Liver (tissue), 9 donors: ENCODE data around the gene MS4A5. TPM values are rescaled to one million over a fixed set of nuclear protein-coding genes. Genes with fewer than 3 reads are reported as not detected.

Experiments
- DNase-seq: peaks from one replicate; pipeline ENCODE4 v3.0.0-alpha.2; 2017; ENCODE audit warnings: low spot score
- H3K27ac ChIP-seq, 2 donors: one replicate each; pipeline ENCODE4 v1.7.0; 2013; ENCODE audit warnings: inconsistent platforms in 2 of 2, low read length in 2 of 2, control low read depth in 1 of 2, low read depth in 1 of 2, mild to moderate bottlenecking in 1 of 2
- H3K27me3 ChIP-seq, 4 donors: one replicate each; pipeline versions ENCODE4 v1.6.1 to v1.7.0; 2013; ENCODE audit warnings: low read length in 3 of 4, inconsistent platforms in 1 of 4, mild to moderate bottlenecking in 1 of 4, moderate library complexity in 1 of 4; ENCODE audit not compliant: control insufficient read depth in 4 of 4, insufficient read depth in 4 of 4
- H3K36me3 ChIP-seq, 4 donors: one replicate each; pipeline versions ENCODE4 v1.6.1 to v1.7.0; 2013; ENCODE audit warnings: low read length in 3 of 4, mild to moderate bottlenecking in 3 of 4, low read depth in 1 of 4, moderate library complexity in 1 of 4; ENCODE audit not compliant: control insufficient read depth in 4 of 4, insufficient read depth in 3 of 4
- H3K4me1 ChIP-seq, 4 donors: one replicate each; pipeline versions ENCODE4 v1.6.1 to v1.7.0; 2013; ENCODE audit warnings: low read length in 3 of 4, mild to moderate bottlenecking in 3 of 4, moderate library complexity in 1 of 4; ENCODE audit not compliant: control insufficient read depth in 4 of 4, insufficient read depth in 4 of 4
- H3K4me3 ChIP-seq, 3 donors: one replicate each; pipeline versions ENCODE4 v1.6.1 to v1.7.0; 2013; ENCODE audit warnings: low read length in 3 of 3, control low read depth in 1 of 3, low read depth in 1 of 3, mild to moderate bottlenecking in 1 of 3
- H3K9ac ChIP-seq, 2 donors: one replicate each; pipeline ENCODE4 v1.7.0; 2013; ENCODE audit warnings: low read length in 2 of 2, mild to moderate bottlenecking in 2 of 2, moderate library complexity in 2 of 2, control low read depth in 1 of 2, low read depth in 1 of 2
- H3K9me3 ChIP-seq, 4 donors: one replicate each; pipeline versions ENCODE4 v1.6.1 to v1.7.0; 2013; ENCODE audit warnings: low read length in 3 of 4; ENCODE audit not compliant: control insufficient read depth in 4 of 4
- EGR1 ChIP-seq, 2 donors: IDR thresholded peaks; 2 replicates each; pipeline ENCODE4 v1.6.1; 2016 to 2018; ENCODE audit warnings: antibody characterized with exemption in 2 of 2, low read depth in 2 of 2
- FOXA2 ChIP-seq: IDR thresholded peaks from 2 replicates; pipeline ENCODE4 v1.6.1; 2016; ENCODE audit warnings: antibody characterized with exemption
- GABPA ChIP-seq, 2 donors: IDR thresholded peaks in 1 of 2; conservative IDR thresholded peaks in 1 of 2; 2 replicates each; pipeline ENCODE4 v1.6.1; 2016; ENCODE audit warnings: antibody characterized with exemption in 2 of 2, mild to moderate bottlenecking in 1 of 2, moderate library complexity in 1 of 2
- HNF4G ChIP-seq: IDR thresholded peaks from 2 replicates; pipeline ENCODE4 v1.6.1; 2016; ENCODE audit warnings: antibody characterized with exemption
- JUND ChIP-seq, 2 donors: IDR thresholded peaks; 2 replicates each; pipeline ENCODE4 v1.6.1; 2016; ENCODE audit warnings: antibody characterized with exemption in 2 of 2
- RAD21 ChIP-seq, 2 donors: IDR thresholded peaks; 2 replicates each; pipeline ENCODE4 v1.6.1; 2016; ENCODE audit warnings: antibody characterized with exemption in 2 of 2, mild to moderate bottlenecking in 2 of 2
- RXRA ChIP-seq, 2 donors: IDR thresholded peaks; 2 replicates each; pipeline ENCODE4 v1.6.1; 2017 to 2018; ENCODE audit warnings: antibody characterized with exemption in 2 of 2, mild to moderate bottlenecking in 1 of 2
- SP1 ChIP-seq: IDR thresholded peaks from 2 replicates; pipeline ENCODE4 v1.6.1; 2018; ENCODE audit warnings: antibody characterized with exemption, mild to moderate bottlenecking
- YY1 ChIP-seq: IDR thresholded peaks from 2 replicates; pipeline ENCODE4 v1.6.1; 2016; ENCODE audit warnings: antibody characterized with exemption, mild to moderate bottlenecking
- WGBS: extraction: QIAGEN DNeasy Blood & Tissue Kit; methylation state at CpG from one replicate; pipeline ENCODE4 v1.1.7; 2013; 5-methylcytosine and 5-hydroxymethylcytosine counted together
- polyA plus RNA-seq, 2 donors: library from polyadenylated mRNA; stranded (reverse) in 1 of 2; unstranded in 1 of 2; fragments of 200-250 nt in 1 of 2; fragments of >200 nt in 1 of 2; fragmentation: Nextera tagmentation in 1 of 2; extraction: Ambion mirVana in 1 of 2; gene quantifications; one replicate each; pipeline versions ENCODE4 v1.2.1 to v1.2.3, GENCODE V29; 2013 to 2015
- total RNA-seq, 2 donors: library from RNA; depleted of rRNA; stranded (reverse); fragments of >200 nt; gene quantifications; one replicate each; pipeline ENCODE4 v1.2.3, GENCODE V29; 2014
- TF ChIP-seq, protein P1 (sequence below): fragments of 150-350 bp; IDR thresholded peaks from 2 replicates; pipeline ENCODE4 v1.5.1; 2017; ENCODE audit warnings: improper control_type of control experiment, low read depth, low read length; ENCODE audit not compliant: missing input control
- TF ChIP-seq, protein P2 (sequence below): IDR thresholded peaks from 2 replicates; pipeline ENCODE4 v1.6.1; 2016; ENCODE audit warnings: antibody characterized with exemption, mild to moderate bottlenecking
- TF ChIP-seq, protein P3 (sequence below): IDR thresholded peaks from 2 replicates; pipeline ENCODE4 v1.6.1; 2016; ENCODE audit warnings: antibody characterized with exemption
- donor health status: healthy.
- donor health status: healthy.
- donor health status: healthy.
- donor health status: healthy.
- donor health status: healthy.

The MS4A5 gene
- total and polyA plus RNA-seq, 4 donors, result not detected

DNA sequence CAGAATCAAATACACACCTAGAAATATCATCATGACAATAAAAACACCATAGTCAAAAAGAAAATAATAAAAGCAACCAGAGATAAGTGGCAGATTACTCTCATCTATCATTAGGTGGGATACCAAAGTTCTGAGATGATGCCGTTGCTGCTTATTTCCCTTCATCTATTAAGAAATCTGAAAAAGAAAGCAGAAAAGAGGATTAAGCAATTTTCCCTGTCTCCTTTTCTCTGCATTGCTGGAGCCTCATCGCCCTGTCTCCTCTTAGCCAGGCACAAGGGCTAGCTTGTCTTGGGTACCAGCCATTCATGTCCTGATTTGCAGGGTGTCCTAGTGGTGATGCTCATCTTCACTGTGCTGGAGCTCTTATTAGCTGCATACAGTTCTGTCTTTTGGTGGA, 37.0 kb upstream of the MS4A5 start:
- no peaks in the 10 kb centered on the region for H3K4me1 ChIP-seq
- no peaks in the 10 kb centered on the region for H3K36me3 ChIP-seq
- DNase-seq, result no peak
- H3K4me3 ChIP-seq, result no peak overlapping the region
- 74% methylated on average over 2 of the region's 2 CpGs for WGBS
- TF ChIP-seq, protein P1, sequence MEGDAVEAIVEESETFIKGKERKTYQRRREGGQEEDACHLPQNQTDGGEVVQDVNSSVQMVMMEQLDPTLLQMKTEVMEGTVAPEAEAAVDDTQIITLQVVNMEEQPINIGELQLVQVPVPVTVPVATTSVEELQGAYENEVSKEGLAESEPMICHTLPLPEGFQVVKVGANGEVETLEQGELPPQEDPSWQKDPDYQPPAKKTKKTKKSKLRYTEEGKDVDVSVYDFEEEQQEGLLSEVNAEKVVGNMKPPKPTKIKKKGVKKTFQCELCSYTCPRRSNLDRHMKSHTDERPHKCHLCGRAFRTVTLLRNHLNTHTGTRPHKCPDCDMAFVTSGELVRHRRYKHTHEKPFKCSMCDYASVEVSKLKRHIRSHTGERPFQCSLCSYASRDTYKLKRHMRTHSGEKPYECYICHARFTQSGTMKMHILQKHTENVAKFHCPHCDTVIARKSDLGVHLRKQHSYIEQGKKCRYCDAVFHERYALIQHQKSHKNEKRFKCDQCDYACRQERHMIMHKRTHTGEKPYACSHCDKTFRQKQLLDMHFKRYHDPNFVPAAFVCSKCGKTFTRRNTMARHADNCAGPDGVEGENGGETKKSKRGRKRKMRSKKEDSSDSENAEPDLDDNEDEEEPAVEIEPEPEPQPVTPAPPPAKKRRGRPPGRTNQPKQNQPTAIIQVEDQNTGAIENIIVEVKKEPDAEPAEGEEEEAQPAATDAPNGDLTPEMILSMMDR, result no peak
- TF ChIP-seq SP1, result no peak
- TF ChIP-seq EGR1 (IDR thresholded peaks at IDR 0.05; ENCODE audit: low read depth in 2 of 2), result no peak
- TF ChIP-seq GABPA (IDR thresholded peaks at IDR 0.05 in 1 of 2, conservative IDR thresholded peaks at IDR 0.05 in 1 of 2), result no peak
- TF ChIP-seq, protein P2, sequence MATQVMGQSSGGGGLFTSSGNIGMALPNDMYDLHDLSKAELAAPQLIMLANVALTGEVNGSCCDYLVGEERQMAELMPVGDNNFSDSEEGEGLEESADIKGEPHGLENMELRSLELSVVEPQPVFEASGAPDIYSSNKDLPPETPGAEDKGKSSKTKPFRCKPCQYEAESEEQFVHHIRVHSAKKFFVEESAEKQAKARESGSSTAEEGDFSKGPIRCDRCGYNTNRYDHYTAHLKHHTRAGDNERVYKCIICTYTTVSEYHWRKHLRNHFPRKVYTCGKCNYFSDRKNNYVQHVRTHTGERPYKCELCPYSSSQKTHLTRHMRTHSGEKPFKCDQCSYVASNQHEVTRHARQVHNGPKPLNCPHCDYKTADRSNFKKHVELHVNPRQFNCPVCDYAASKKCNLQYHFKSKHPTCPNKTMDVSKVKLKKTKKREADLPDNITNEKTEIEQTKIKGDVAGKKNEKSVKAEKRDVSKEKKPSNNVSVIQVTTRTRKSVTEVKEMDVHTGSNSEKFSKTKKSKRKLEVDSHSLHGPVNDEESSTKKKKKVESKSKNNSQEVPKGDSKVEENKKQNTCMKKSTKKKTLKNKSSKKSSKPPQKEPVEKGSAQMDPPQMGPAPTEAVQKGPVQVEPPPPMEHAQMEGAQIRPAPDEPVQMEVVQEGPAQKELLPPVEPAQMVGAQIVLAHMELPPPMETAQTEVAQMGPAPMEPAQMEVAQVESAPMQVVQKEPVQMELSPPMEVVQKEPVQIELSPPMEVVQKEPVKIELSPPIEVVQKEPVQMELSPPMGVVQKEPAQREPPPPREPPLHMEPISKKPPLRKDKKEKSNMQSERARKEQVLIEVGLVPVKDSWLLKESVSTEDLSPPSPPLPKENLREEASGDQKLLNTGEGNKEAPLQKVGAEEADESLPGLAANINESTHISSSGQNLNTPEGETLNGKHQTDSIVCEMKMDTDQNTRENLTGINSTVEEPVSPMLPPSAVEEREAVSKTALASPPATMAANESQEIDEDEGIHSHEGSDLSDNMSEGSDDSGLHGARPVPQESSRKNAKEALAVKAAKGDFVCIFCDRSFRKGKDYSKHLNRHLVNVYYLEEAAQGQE, result no peak
- no peak for TF ChIP-seq FOXA2
- TF ChIP-seq RXRA (IDR thresholded peaks at IDR 0.05), result no peak
- no peak for TF ChIP-seq JUND (IDR thresholded peaks at IDR 0.05)
- no peak for TF ChIP-seq RAD21 (IDR thresholded peaks at IDR 0.05)
- TF ChIP-seq, protein P3, sequence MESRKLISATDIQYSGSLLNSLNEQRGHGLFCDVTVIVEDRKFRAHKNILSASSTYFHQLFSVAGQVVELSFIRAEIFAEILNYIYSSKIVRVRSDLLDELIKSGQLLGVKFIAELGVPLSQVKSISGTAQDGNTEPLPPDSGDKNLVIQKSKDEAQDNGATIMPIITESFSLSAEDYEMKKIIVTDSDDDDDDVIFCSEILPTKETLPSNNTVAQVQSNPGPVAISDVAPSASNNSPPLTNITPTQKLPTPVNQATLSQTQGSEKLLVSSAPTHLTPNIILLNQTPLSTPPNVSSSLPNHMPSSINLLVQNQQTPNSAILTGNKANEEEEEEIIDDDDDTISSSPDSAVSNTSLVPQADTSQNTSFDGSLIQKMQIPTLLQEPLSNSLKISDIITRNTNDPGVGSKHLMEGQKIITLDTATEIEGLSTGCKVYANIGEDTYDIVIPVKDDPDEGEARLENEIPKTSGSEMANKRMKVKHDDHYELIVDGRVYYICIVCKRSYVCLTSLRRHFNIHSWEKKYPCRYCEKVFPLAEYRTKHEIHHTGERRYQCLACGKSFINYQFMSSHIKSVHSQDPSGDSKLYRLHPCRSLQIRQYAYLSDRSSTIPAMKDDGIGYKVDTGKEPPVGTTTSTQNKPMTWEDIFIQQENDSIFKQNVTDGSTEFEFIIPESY, result no peak
- no peaks in the 10 kb centered on the region for H3K9me3 ChIP-seq
- no peak overlapping the region for H3K9ac ChIP-seq
- no peaks in the 10 kb centered on the region for H3K27me3 ChIP-seq
- no peak overlapping the region for H3K27ac ChIP-seq

DNA sequence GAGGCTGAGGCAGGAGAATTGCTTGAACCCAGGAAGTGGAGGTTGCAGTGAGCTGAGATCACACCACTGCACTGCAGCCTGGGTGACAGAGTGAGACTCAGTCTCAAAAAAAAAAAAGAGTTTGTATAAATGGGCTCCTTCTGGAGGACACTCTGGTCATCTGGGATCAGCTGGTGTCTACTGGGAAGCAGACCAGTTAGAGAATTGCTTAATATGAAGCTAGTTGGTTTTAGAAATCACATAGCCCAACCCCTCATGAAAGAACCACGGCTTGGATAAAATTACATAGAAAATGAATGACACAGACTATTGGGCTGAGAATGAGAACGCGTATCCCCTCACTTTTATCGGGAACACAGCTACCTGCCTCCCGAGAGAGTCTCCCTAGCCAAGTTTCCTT, 36.4 kb upstream of the MS4A5 start:
- 75% methylated on average over 5 of the region's 5 CpGs for WGBS
- Histone ChIP-seq H3K27ac (no peak overlapping the region), H3K36me3 (no peaks in the 10 kb centered on the region), H3K4me3 (no peak overlapping the region), H3K9me3 (no peaks in the 10 kb centered on the region), H3K9ac (no peak overlapping the region), H3K4me1 (no peaks in the 10 kb centered on the region), H3K27me3 (no peaks in the 10 kb centered on the region)
- no peak for DNase-seq
- TF ChIP-seq, protein P1, result no peak
- TF ChIP-seq HNF4G (no peak), YY1 (no peak), JUND (IDR thresholded peaks at IDR 0.05) (no peak)
- TF ChIP-seq, protein P3, result no peak
